ENCODE results near the gene CHD5. TPM values are rescaled to one million over a fixed set of nuclear protein-coding genes. Genes with fewer than 3 reads are reported as not detected.
A peak's percentile ranks its signal among the peaks of the same experiment; 100 is the strongest.

Gene CHD5
- total RNA-seq, 1 donor from 2014 or later: 0.16 TPM

DNA sequence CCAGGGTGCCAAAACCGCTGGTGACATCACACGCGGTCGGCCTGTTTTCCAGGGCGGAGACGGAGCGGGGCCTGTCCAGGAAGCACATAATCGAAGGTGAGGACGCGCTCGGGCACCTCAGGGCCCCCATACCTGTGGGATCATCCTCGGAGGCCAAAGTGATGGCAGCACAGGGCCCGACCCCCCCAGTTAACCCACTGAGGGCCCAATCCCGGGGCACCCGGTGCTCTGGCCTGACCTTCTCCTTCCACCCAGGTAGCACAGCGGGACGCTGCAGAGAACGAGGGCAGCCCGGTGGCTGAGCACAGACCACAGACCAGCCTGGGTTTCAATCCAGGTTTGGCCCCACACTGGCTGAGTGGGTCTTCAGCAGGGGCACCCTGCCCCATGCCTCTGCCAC lies 91.2 kb downstream of the CHD5 start:
- DNase-seq (ENCODE audit: low read depth, low spot score): no peak
- TF ChIP-seq CTCF (conservative IDR thresholded peaks at IDR 0.05): no peak
- Mint-ChIP-seq H3K27me3 (ENCODE audit: low read depth) (no peaks in the 10 kb centered on the region), H3K9me3 (no peaks in the 10 kb centered on the region), H3K36me3 (ENCODE audit: low read depth) (no peaks in the 10 kb centered on the region), H3K4me3 (no peak overlapping the region), H3K27ac (ENCODE audit: unreplicated experiment) (no peak overlapping the region), H3K4me1 (peaks cover 4% of the 10 kb centered on the region)

- H3K27ac Mint-ChIP-seq (ENCODE audit: unreplicated experiment): no peak overlapping the region
- no peaks in the 10 kb centered on the region for H3K9me3 Mint-ChIP-seq
- TF ChIP-seq CTCF (conservative IDR thresholded peaks at IDR 0.05): no peak
- no peak overlapping the region for H3K4me3 Mint-ChIP-seq
- no peaks in the 10 kb centered on the region for H3K36me3 Mint-ChIP-seq (ENCODE audit: low read depth)
- no peaks in the 10 kb centered on the region for H3K27me3 Mint-ChIP-seq (ENCODE audit: low read depth)
- DNase-seq (ENCODE audit: low read depth, low spot score): no peak
- peaks cover 10% of the 10 kb centered on the region for H3K4me1 Mint-ChIP-seq
Measured at GRCh38 chr1:6087958-6088357, 92.2 kb downstream of the CHD5 start.

GRCh38 chr1:6087377-6087772 lies 92.7 kb downstream of the CHD5 start:
- Mint-ChIP-seq H3K27me3 (ENCODE audit: low read depth) (no peaks in the 10 kb centered on the region), H3K36me3 (ENCODE audit: low read depth) (no peaks in the 10 kb centered on the region), H3K27ac (ENCODE audit: unreplicated experiment) (no peak overlapping the region), H3K9me3 (no peaks in the 10 kb centered on the region), H3K4me1 (peaks cover 13% of the 10 kb centered on the region), H3K4me3 (no peak overlapping the region)
- no peak for DNase-seq (ENCODE audit: low read depth, low spot score)
- TF ChIP-seq CTCF (conservative IDR thresholded peaks at IDR 0.05): no peak

DNA sequence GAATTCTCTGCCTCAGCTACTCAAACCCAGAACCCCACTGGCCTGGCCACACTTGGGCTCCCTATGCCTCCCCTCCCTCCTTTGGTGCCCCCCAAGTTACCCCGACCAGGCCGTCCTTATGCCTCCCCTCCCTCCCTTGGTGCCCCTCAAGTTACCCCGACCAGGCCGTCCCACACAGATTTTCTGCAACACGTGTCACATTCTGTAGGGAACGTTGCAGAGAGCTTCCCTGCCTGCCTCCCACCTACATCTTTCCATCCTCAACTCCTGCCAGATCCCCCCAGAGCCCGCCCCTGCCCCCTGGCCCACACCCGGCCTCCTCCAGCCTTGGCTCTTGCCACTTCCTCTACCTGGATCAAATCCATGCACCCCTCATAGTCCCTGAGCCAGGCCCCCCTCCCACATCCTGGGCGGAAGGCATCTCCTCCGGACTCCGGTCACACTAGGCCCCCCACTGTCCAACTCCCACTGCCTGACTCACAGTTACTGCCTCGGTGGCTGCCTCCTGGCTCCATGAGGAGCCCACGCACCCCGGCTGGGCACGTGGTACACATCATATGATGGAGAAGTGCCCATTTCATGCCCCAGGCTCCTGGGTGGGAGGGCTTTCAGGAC lies 93.3 kb downstream of the CHD5 start:
- Mint-ChIP-seq H3K27me3 (ENCODE audit: low read depth) (no peaks in the 10 kb centered on the region), H3K4me1 (peaks cover 17% of the 10 kb centered on the region), H3K36me3 (ENCODE audit: low read depth) (no peaks in the 10 kb centered on the region), H3K4me3 (no peak overlapping the region), H3K27ac (ENCODE audit: unreplicated experiment) (peak overlapping the region; percentile 75), H3K9me3 (no peaks in the 10 kb centered on the region)
- TF ChIP-seq CTCF (conservative IDR thresholded peaks at IDR 0.05): no peak
- no peak for DNase-seq (ENCODE audit: low read depth, low spot score)

DNA sequence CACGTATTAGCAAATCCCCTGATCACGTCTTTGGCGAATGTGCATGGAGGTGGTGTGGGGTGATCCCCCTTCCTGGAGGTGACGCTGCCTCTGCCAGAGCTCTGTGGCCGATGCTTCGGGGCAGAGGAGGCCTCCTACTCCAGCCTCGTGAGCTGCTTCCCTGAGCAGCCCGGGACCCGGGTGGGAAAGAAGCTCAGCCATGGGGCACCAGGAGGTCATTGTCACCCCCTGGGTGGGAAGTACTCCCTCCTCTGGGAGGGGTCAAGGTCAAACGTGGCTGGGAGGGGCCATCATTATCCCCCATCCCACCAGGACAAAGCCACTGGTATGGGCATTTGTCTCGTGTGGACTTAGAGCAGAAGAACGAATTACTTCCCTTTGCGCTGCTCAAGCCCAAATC lies 93.8 kb downstream of the CHD5 start:
- no peaks in the 10 kb centered on the region for H3K9me3 Mint-ChIP-seq
- H3K4me3 Mint-ChIP-seq: no peak overlapping the region
- H3K36me3 Mint-ChIP-seq (ENCODE audit: low read depth): no peaks in the 10 kb centered on the region
- peaks cover 17% of the 10 kb centered on the region for H3K4me1 Mint-ChIP-seq
- TF ChIP-seq CTCF (conservative IDR thresholded peaks at IDR 0.05): no peak
- no peaks in the 10 kb centered on the region for H3K27me3 Mint-ChIP-seq (ENCODE audit: low read depth)
- no peak for DNase-seq (ENCODE audit: low read depth, low spot score)
- H3K27ac Mint-ChIP-seq (ENCODE audit: unreplicated experiment): peak overlapping the region; percentile 62
